KBM-7 (cell line): ENCODE measurements around the gene NUP93.
"Not testable (repeated sequence)": the region's sequence is repeated elsewhere in the genome, so short reads cannot be mapped to it uniquely, and the experiment has no call there.

ENCODE experiments used
- DNase-seq: peaks from one replicate; pipeline ENCODE4 v3.0.0-alpha.2; 2015
- in situ Hi-C: fragments of 300-500 bp; cut with MboI; formaldehyde crosslinking; loops from 2 replicates; pipeline ENCODE4 v1.14.3; 2020; ENCODE audit warnings: low sequenced_read_pairs, low pct_unique_long_range_greater_than_20kb, mixed read lengths

The NUP93 gene

DNA sequence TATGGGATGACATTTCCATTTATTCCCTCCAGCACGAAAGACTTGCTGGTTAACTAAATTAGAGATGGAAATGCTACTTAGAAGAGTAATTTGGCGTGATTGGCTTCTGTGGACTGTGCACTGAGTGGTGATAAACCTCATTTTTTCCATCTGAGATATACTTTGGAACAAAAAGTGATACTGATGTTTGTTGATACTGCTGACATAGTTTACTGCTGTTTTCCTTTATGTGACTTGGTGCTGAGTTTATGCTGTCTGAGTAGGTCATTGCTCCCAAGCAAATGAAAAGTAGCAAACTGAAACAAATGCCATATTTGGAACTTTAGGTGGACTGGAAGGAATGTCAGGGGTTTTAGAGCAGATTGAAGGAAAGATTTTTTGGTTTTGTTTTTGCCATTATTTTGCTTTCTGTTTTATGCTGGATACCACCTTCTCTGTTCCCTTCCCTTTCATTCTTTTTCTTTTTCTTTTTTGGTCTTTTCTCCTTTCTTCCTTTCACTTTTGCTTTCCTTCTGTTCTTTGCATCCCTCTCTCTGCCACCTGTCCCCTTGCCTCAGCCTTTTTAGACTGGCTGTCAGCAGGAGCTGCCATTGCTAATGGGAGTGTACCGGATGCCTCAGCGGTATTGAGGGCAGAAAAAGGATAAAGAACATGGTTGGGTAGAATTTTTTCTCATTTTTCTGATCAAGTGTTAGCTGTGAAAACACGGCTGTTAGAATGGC, 41.8 kb downstream of the NUP93 start:
- no peak for DNase-seq
- in situ Hi-C loops: no loop called here

DNA sequence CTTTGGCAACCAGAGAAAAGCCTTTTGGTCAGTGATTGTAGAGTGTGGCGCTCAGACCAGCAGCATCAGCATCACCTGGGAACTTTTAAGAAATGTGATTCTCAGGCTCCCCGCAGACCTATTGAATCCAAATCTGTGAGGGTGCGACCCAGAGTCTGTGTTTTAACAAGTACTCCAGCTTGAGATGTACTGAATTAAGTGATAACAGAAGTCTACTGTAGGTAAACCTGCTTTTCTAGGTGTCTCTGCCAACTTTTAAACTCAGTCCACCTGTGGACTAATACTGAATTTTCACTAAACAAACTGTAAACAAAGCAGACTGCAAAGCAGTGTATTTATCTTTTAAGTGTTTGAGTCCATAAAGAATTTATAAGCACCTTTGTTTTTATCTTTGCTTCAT, 43.6 kb downstream of the NUP93 start:
- in situ Hi-C loops: no loop called here

DNA sequence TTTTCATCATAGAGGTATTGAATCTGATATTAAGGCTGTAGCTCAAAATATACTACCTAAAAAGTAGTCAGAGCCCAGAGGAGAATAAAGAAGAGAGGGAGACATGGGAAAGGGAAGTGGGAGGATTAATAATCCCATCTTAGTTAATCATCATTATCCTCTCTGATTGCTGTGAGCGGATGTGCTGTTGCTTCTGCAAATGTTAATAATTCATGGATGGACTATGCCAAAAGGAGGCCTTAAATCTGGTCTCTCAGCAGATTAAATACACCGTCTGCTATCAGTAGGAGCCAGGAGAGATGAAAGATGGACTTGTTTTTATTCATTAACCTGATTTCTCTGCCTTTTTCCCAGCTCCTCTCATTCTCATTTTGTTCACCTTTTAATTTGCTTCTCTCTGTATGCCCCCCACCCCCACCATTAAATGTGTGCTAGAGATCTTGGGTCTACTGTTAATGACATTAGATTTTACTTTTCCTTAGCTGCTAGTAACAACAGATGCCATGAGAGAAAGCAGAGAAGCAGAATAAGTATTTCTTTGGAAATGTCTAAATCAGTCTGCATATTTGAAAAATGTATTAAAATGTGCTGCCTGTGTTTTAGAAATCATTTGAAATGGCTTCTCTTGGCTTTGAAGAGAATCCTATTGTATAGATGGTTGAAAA, 44.2 kb downstream of the NUP93 start:
- in situ Hi-C loops: no loop called here
- no peak for DNase-seq

More for the DNA sequence above, 43.6 kb downstream of the NUP93 start:
- DNase-seq: no peak

GRCh38 chr16:56775162-56775561, 45.2 kb downstream of the NUP93 start:
- in situ Hi-C loops: no loop called here
- no peak for DNase-seq

- DNase-seq: peak; percentile 15
- in situ Hi-C loops: no loop called here
Measured at GRCh38 chr16:56776562-56776961, 46.6 kb downstream of the NUP93 start.

GRCh38 chr16:56777001-56777400, 47.1 kb downstream of the NUP93 start:
- no peak for DNase-seq
- in situ Hi-C loops: no loop called here

GRCh38 chr16:56777482-56777881, 47.6 kb downstream of the NUP93 start:
- in situ Hi-C loops: no loop called here
- no peak for DNase-seq

DNA sequence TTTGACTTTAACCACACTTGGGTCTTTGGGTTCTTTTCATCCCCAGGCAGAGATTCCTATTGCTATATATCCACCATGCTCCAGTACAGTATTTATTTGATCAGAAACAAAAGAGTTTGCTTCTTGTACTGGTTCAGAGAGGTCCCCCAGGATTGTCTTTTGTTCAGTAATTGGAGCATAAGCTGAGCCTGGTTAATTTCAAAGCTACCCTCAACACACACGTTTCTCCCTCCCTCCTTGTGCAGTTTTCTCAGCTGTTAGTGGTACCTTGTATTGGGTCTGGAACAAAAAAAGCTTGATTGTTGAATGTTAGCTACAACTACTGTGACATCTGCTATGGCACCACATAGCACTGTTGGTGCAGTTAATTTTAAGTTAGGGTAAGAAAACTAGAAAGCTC, 50.0 kb downstream of the NUP93 start:
- no peak for DNase-seq
- in situ Hi-C loops: no loop called here

DNA sequence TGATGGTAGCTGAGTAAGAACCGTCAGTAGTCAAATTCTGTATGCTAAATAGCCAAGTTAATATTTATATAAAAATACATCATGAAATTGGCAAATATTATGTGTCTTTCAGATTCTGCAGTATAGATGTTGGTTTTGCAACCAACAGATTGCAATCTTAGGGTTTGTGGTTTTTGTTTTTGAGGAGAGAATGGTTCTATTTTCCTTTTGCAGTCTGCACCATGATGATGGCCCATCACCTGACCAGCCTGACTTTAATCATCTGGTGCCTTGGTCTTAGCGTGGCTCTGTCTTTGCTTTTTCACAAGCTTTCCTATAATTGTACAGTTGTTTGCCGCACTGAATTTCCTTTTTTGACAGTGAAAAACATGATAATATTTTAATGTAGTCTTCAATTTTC, 50.7 kb downstream of the NUP93 start:
- DNase-seq: no peak
- in situ Hi-C loops: no loop called here

DNA sequence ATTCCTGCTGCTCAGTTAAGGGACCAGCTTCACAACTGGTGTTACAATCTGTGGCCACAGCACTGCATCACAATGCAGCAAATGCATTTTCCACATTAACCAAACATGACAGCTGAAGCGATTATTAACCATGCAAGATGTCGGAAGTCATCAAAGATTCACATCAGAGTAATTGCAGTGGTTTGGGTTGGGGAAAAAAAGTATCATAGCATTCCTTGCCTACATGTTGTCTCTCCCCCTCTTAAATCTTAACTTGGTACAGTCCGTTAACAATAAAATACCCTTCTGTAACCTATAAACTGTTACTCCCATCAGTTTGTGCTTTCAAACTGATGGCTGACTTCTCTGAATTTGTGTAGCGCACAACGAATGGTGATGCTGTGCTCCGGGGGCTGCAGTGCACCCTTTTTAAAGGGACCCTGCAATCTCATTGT, 51.6 kb downstream of the NUP93 start:
- in situ Hi-C loops: no loop called here

GRCh38 chr16:56783344-56783743, 53.4 kb downstream of the NUP93 start:
- in situ Hi-C loops: no loop called here
- DNase-seq: no peak

More for the DNA sequence above, 51.6 kb downstream of the NUP93 start:
- DNase-seq: no peak

- no peak for DNase-seq
- in situ Hi-C loops: no loop called here
Measured at GRCh38 chr16:56785317-56785716, 55.4 kb downstream of the NUP93 start.

DNA sequence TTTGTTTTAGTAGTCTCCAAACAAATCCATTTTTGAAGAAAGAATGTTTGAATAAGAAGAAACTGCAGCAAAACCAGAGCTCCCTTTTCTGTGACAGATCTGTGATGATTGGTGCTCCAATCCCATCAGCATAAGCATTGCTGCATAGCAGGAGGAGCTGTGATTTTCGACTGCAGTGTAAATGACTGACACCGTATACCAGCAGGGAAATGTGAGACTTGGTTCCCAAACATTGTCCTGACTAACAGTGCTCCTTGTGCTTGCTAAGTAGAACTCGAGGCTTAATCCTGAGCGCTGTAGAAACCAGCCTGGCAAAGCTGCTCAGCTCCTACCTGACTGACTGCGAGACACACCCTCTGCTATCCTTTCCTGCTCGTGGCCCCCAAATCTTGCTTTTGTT, 57.2 kb downstream of the NUP93 start:
- DNase-seq: no peak
- in situ Hi-C loops: no loop called here

DNA sequence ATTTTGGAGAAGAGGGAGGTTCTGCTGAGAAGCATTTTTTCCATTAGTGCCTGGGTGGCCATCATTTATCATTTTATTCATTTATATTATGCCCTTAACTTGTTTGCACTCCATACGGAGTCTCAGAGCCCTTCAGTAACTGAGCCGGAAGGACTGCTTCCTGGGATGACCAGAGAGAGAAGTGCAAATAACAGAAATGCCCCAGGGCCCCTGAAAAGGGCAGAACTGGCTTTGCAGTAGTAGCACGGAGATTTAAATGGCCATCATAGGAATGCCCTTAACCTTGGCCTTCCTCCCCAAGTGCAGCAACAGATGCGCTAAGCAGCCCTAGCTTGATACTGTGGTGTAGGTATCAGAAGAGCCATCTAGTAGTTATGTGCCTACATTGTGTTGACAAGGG, 58.5 kb downstream of the NUP93 start:
- in situ Hi-C loops: no loop called here
- DNase-seq: no peak

DNA sequence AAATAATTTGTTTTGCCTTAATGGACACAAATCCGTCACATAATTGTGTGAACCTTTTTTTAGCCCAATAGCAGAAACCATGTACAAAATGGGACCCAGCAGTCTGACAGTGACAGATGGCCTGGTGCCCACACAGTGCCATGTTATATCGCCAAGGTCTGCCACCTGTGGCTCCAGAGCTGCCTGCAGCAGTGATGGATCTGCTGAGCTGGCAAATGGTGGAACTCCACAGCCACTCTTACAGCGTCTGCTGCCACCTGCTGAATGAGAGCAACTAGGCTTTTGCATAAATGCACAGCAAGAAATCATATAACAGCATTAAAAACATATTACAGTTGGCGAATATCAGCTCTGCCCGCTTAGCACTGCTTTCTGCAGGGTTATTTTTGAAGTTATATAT, 59.4 kb downstream of the NUP93 start:
- DNase-seq: peak; percentile 47
- in situ Hi-C loops: no loop called here

DNA sequence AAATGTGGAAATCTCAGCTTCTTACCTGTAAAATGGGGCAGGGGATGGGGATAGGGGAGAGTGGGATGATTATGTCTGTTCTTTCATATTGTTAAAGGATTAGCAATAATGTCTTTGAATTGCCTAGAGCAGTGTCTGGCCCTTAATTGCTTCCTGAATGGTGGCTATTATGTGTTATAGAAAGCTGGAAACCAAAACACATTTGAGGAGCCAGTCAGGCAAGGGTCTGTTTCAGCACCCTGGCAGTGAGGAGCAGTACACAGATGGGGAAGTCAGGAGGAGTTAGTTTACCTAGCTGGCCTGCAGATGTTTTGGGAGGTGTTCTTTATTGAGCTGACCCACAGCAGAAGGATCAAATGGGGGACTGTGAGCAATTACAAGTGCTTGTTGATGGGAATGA, 63.0 kb downstream of the NUP93 start:
- in situ Hi-C loops: no loop called here
- DNase-seq: peak; percentile 15

DNA sequence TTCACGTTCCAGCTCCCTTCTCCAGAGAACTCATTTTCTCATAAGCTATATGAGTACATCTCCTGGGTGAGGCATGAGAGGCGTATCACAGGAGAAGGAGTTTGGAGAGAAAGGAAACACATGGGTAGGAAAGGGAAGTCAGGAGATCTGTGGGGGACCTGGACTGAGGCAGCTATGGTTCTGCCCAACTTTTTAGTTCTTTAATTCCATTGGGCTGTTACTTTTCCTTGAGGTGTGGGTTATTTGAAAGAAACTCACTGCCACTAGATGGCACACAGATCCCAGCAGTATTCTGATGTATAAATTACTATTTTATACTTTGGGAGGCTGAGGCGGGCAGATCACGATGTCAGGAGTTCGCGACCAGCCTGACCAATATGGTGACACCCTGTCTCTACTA, 63.6 kb downstream of the NUP93 start:
- in situ Hi-C loops: no loop called here
- DNase-seq: peak; percentile 67

DNA sequence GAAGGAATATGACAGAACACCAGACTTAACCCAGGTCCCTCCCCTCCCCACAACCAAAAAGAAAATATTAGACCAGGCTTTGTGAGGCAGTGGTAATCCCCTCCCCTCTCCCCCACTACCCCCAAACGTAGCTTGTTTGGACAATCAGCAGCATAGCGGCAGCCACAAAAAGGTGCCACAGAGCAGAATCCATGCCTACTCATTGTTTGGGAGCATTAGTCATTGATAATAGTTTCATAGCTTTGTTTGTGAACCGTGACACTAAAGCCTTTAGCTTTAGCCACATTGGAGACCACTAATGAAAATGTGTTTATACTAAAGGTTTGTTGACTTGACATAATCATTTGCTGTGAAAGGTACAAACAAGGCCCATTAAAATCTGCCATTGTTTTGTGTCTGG, 65.1 kb downstream of the NUP93 start:
- no peak for DNase-seq
- in situ Hi-C loops: no loop called here

DNA sequence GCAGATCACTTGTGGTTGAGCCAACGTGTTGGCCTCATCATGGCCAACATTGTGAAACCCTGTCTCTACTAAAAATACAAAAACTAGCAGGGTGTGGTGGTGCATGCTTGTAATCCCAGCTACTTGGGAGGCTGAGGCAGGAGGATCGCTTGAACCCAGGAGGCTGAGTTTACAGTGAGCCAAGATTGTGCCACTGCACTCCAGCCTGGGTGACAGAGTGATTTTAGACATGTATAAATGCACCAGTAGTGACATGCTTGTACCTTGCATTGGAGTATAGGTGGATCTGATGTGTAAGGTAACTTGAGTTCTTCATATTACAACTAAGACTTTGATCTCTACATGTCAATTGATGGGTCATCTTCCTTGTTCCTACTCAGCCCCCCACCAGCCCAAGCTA, 67.1 kb downstream of the NUP93 start:
- in situ Hi-C loops, DNase-seq: not testable (repeated sequence)

DNA sequence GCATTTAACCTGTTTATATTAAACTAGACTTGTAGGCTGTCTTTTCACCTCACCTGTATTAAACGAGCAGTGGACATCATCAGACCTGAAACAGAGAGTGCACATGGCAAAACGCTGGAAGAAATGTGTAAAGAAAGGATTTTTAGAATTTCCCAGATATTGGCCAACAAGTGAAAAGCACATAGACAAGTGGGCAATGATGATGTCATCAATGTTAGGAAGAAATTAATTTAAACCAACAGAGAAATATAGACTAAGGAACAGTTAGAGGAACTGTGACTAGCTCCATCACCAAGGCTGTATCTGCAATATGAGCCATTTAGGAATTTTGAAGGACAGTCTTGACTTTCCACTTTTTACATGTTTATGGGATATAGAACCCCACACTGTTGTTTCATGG, 67.9 kb downstream of the NUP93 start:
- DNase-seq: no peak
- in situ Hi-C loops: no loop called here

- in situ Hi-C loops: no loop called here
- no peak for DNase-seq
Measured at GRCh38 chr16:56798955-56799354, 69.0 kb downstream of the NUP93 start.
